Measurements from ENCODE around the gene SDF2L1.
"Not testable (repeated sequence)": the region's sequence is repeated elsewhere in the genome, so short reads cannot be mapped to it uniquely, and the experiment has no call there.

The SDF2L1 gene

GRCh38 chr22:21688706-21689381, 46.7 kb downstream of the SDF2L1 start:
- DNase-seq, result no peak

DNA sequence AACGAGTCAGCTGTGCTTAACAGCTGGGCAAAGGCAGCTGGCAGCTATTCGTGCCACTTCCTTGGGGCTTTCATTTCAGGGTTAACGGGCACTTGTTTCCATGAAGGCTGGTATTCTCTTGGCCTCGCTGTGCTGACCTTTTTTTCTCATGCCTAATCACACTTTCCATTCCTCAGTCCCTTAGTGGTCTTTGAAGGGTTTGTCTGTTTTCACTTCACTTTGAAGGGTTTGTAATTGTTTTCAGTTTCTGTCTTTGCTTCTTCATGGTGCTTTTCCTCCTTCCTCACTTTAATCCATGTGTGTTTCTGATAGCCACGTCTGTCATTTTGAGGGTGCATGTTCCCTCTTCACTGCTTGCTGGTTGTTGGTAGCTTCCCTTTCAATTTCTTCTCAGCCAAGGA, 48.3 kb downstream of the SDF2L1 start:
- no peak for DNase-seq

- DNase-seq, result no peak
These were observed 49.7 kb downstream of the SDF2L1 start for GRCh38 chr22:21691816-21692215.

GRCh38 chr22:21692856-21693255, 50.8 kb downstream of the SDF2L1 start:
- DNase-seq, result not testable (repeated sequence)

- DNase-seq, result no peak
These were observed 51.4 kb downstream of the SDF2L1 start for GRCh38 chr22:21693333-21693998.

Data from activated T-cell treated with anti-CD3 and anti-CD28 coated beads, Interleukin-2, amount 50 U/mL, for 1 hour (primary cell).